ENCODE data around the gene MAML3.

GRCh38 chr4:139973015-139973414, 181.0 kb downstream of the MAML3 start:
- TF ChIP-seq POLR2AphosphoS5 (IDR thresholded peaks at IDR 0.05) (no peak), CTCF (IDR thresholded peaks at IDR 0.05) (no peak), POLR2A (IDR thresholded peaks at IDR 0.05) (no peak)

Measured in suprapubic skin (tissue), 4 donors.